ENCODE measurements around the gene ZFP1. TPM values are rescaled to one million over a fixed set of nuclear protein-coding genes. Genes with fewer than 3 reads are reported as not detected.

Gene ZFP1
- 10 to 100 TPM in 3 of 6 donors, 1 to 10 TPM in 3; 6.5 to 19.3 (median 10.0) TPM for polyA plus RNA-seq (ENCODE audit: low read depth in 6 of 6)

DNA sequence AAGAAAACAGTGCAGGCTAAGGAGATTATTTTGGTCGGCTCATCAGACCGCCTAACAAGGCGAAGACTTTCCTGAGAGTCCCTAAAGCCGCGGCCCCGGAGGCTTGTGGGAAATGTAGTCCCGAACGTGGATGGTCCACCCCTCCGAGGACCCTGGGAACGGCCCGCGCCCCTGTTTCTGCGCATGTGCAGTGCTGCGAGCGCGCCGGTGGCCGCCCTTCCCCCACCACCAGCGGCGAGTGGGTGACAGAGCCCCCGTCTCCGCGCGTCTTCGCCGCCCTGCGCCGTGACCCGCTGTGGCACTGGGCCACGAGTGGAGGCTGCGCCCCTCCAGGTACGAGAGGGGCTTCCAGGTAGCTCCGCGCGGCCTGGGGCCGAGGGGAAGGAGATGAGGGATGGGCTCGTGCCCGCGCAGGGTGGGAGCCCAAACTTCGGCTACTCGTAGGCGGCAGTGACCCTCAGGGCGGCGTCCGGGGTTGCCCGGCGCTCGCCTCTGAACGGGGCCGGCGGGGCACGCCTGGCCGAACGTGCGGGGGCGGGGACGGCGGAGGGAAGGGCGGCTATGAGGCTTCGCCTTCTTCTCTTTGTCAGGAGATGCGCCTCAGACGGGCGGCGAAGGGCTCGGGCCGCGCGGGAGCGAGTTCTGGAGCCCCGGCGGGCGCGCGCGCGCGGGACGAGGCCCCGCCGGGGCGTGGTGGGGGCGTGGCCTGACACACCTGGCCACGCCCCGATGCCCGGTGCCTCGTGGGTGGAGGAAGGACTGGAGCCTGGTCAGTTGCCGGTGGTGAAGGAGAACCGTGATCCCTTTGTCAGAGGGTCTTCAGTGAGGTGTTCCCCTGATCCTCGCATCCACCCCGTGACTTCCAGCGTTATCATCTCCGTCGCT, at the start of gene ZFP1:
Gene ZFP1, plus strand, starts transcription at position 214 of the 885 bp plus-strand sequence. CDS start 4,428 bp downstream, outside the sequence.
- peak; percentile 86 for ATAC-seq (ENCODE audit: low read depth in 2 of 2)
- Mint-ChIP-seq H3K9me3 (peaks cover 12 to 20% (median 16%) of the 10 kb centered on the region in 7 donors), H3K27me3 (no peaks in the 10 kb centered on the region), H3K4me3 (peak within 1 kb of the TSS; percentile 82 to 95 (median 88)), H3K36me3 (peaks cover 23 to 36% of the 10 kb centered on the region in 2 donors), H3K4me1 (peaks cover 9 to 18% (median 14%) of the 10 kb centered on the region in 3 donors), H3K27ac (peak within 1 kb of the TSS; percentile 66 to 92 (median 86))
- peak; percentile 95 for DNase-seq

DNA sequence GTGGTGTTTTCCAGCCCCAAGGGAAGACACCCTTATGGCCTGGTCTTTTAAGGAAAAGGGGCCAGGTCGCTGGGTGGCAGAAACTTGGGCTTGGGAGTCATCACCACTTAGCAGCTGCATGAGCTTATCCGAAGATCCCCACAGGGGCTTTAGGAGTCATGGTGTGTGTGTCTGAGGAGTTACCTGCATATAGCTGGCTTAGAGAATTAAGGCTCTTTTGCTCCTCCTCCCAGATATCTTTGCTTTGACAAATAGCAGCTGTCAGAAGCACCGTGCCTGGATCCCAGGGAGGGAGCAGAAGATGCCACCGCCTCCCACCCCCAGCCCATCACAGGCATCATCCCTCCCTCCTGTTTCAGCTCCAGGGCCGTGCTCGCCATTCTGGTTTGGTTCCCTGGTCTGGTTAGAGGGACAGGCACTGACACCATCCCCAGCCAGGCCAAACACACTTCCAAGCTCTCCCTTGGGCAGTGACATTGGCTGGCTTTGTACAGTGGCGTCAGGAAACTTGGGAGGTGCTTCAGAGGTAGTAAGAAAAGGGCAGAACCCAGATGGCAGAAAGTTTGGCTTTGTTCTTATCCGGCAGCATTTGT, 49.2 kb upstream of the ZFP1 start:
- H3K9me3 Mint-ChIP-seq, result peaks cover 0 to 3% (median 3%) of the 10 kb centered on the region in 7 donors
- peaks cover 5 to 18% (median 17%) of the 10 kb centered on the region in 3 donors for H3K4me1 Mint-ChIP-seq
- H3K36me3 Mint-ChIP-seq, result peaks cover 3 to 4% of the 10 kb centered on the region in 2 donors
- peak overlapping the region in 1 of 6 donors; percentile 34 for H3K27ac Mint-ChIP-seq
- ATAC-seq (ENCODE audit: low read depth in 2 of 2), result no peak
- H3K27me3 Mint-ChIP-seq, result peaks cover 45 to 55% (median 49%) of the 10 kb centered on the region in 3 donors
- DNase-seq, result no peak
- no peak overlapping the region for H3K4me3 Mint-ChIP-seq

DNA sequence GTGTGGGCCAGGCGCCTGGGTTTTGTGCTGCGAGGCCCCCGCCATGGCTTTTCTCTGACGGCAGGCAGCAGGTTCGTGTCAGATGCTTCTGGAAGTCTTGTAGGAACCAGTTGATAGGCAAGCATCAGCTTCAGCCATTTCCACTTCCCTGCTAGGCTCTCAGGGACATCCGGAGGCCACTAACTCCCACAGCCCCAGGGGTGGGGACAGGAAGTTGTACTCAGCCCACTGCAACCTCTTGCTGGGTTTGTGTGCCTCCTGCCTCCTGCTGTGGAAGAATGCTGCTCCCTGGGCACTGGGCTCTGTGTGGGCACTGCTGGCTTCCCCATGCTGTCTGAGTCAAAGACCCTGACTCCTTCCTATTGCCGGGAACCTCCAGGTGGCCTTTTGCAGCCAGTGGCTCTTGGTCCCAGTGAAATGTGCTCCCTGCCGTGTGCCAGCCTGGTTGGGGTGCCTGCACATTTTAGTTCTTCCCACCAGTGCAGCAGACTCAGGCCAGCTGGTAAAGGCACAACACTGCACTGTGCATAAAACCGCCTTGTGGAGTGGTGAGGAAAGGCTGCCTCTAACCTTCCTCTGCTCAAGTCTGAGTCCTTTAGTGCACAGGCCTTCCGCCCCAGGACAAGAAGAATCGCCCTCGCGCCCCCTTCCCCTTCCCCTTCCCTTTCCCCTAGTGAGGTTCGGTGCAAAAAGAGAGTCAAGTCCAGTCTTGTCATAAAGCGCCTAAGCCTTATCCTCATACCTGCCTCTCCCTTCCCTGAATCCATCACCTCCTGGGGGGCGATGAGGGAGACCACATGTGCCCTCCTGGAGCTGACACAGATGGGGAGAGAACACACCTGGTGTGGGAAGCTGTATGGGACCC, 48.4 kb upstream of the ZFP1 start:
- DNase-seq (no peak), ATAC-seq (ENCODE audit: low read depth in 2 of 2) (no peak)
- peaks cover 0 to 7% (median 4%) of the 10 kb centered on the region in 7 donors for H3K9me3 Mint-ChIP-seq
- H3K27me3 Mint-ChIP-seq, result peaks cover 48 to 57% (median 56%) of the 10 kb centered on the region in 3 donors
- peaks cover 6 to 10% of the 10 kb centered on the region in 2 donors for H3K36me3 Mint-ChIP-seq
- H3K4me3 Mint-ChIP-seq, result peak overlapping the region in 1 of 8 donors; percentile 33
- peak overlapping the region in 2 of 6 donors; percentile 25 to 42 for H3K27ac Mint-ChIP-seq
- H3K4me1 Mint-ChIP-seq, result peaks cover 5 to 23% (median 17%) of the 10 kb centered on the region in 3 donors

DNA sequence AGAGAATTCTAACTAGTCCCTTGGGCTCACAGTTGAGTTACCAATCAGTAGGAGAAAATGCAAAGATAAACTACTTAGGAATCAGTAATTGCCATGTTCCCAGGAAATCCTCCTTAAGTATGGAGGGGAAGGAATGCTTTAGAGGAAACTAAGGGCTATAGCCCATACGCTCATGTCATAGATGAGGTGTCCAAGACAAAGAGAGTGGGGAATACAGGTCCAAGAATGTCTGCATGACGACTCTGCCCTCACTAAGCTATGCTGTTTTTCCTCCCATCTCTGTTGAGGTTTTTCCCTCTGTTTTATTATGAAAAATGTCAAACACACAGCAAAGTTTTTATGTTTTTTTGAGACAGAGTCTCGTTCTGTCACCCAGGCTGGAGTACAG, 47.7 kb upstream of the ZFP1 start:
- peaks cover 10 to 29% (median 21%) of the 10 kb centered on the region in 3 donors for H3K4me1 Mint-ChIP-seq
- peaks cover 6 to 10% of the 10 kb centered on the region in 2 donors for H3K36me3 Mint-ChIP-seq
- DNase-seq (no peak), ATAC-seq (ENCODE audit: low read depth in 2 of 2) (no peak)
- no peak overlapping the region for H3K27ac Mint-ChIP-seq
- peaks cover 0 to 7% (median 4%) of the 10 kb centered on the region in 7 donors for H3K9me3 Mint-ChIP-seq
- no peak overlapping the region for H3K4me3 Mint-ChIP-seq
- peaks cover 48 to 63% (median 61%) of the 10 kb centered on the region in 3 donors for H3K27me3 Mint-ChIP-seq

DNA sequence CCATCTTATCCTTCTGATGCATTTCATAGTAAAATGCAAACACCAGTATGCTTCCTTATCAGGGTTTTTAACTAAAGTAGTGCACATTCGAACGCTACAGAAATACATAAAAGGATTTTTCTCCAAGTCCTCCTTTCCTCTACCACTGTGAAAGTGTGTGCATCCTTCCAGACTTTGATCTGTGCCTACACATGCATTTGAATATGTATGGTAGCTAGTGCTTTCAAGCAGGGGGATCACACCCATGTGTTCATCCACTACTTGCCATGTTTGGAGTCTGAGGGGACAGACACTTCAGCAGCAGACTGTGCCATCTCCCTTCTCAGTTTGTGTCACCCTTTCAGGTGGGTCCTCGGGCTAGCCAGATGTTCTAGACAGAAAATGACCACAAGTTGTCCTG, 46.7 kb upstream of the ZFP1 start:
- no peak overlapping the region for H3K27ac Mint-ChIP-seq

DNA sequence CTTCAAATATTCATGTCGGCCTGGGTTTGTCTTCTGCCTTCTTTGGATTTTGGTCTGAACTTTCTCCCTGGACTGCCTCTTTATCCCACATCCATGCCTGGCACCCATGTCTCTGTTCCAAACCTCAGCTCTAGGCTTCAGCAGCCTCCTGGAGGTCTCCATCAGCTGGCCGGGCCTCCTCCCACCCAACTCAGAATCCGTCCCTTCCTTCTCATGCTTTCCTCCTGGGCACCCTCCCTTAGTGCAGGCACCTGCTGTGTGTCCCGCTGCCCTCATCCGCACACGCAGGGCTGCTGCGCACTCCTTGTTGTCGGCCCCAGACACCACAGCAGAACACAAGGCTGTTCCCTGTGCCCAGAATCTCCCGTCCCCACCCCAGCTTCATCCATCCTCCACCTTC, 45.7 kb upstream of the ZFP1 start:
- Mint-ChIP-seq H3K36me3 (peaks cover 6 to 10% of the 10 kb centered on the region in 2 donors), H3K4me3 (no peak overlapping the region), H3K27ac (no peak overlapping the region), H3K9me3 (peaks cover 0 to 7% (median 4%) of the 10 kb centered on the region in 7 donors), H3K27me3 (peaks cover 61 to 73% (median 71%) of the 10 kb centered on the region in 3 donors), H3K4me1 (peaks cover 13 to 33% (median 24%) of the 10 kb centered on the region in 3 donors)
- DNase-seq (no peak), ATAC-seq (ENCODE audit: low read depth in 2 of 2) (no peak)

More for the DNA sequence above, 46.7 kb upstream of the ZFP1 start:
- Mint-ChIP-seq H3K36me3 (peaks cover 6 to 10% of the 10 kb centered on the region in 2 donors), H3K4me3 (no peak overlapping the region), H3K27me3 (peaks cover 52 to 71% (median 64%) of the 10 kb centered on the region in 3 donors), H3K4me1 (peaks cover 10 to 33% (median 24%) of the 10 kb centered on the region in 3 donors), H3K9me3 (peaks cover 0 to 7% (median 4%) of the 10 kb centered on the region in 7 donors)
- ATAC-seq (ENCODE audit: low read depth in 2 of 2), result no peak
- no peak for DNase-seq

DNA sequence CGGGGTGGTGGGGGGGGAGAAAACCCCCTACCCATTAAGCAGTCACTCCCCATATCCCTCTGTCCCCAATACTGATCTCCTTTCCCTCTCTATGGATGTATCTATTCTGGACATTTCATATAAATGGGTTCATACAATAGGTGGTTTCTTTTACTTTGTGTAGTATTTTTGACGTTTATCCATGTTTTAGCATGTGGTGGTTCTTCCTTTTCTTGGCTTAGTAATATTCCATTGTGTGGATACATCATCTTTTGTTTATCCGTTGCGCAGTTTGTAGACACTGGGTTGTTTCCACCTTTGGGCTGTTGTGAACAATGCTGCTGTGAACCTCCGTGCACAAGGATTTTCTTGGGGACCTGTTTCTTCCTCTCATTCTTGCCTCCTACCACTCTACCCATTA, 44.3 kb upstream of the ZFP1 start:
- Mint-ChIP-seq H3K9me3 (peaks cover 0 to 7% (median 4%) of the 10 kb centered on the region in 7 donors), H3K27me3 (peaks cover 74 to 80% (median 75%) of the 10 kb centered on the region in 3 donors), H3K36me3 (peaks cover 6 to 10% of the 10 kb centered on the region in 2 donors), H3K4me3 (no peak overlapping the region), H3K4me1 (peaks cover 18 to 30% (median 30%) of the 10 kb centered on the region in 3 donors), H3K27ac (peak overlapping the region in 1 of 6 donors; percentile 39)
- DNase-seq, result no peak
- ATAC-seq (ENCODE audit: low read depth in 2 of 2), result no peak

DNA sequence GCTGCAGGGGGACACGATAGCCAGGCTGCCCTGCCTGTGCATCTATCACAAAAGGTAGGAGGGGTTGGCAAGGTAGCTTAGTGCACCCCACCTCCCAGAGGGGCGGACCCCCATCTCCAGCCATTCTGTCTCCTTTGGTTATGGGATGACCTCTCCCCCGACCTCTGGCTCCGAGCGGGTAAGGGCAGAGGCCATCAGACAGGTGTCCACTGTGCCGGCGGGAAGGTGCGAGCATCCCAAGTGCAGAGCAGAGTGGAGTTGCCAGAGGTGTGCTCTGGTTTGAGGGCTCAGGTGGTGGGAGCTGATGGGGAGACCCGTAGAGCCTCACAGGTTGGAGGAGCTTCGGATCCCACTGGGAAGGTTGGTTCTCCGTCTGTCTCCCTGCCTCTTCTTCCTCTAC, 43.5 kb upstream of the ZFP1 start:
- no peak overlapping the region for H3K27ac Mint-ChIP-seq
- peaks cover 27 to 32% (median 32%) of the 10 kb centered on the region in 3 donors for H3K4me1 Mint-ChIP-seq

DNA sequence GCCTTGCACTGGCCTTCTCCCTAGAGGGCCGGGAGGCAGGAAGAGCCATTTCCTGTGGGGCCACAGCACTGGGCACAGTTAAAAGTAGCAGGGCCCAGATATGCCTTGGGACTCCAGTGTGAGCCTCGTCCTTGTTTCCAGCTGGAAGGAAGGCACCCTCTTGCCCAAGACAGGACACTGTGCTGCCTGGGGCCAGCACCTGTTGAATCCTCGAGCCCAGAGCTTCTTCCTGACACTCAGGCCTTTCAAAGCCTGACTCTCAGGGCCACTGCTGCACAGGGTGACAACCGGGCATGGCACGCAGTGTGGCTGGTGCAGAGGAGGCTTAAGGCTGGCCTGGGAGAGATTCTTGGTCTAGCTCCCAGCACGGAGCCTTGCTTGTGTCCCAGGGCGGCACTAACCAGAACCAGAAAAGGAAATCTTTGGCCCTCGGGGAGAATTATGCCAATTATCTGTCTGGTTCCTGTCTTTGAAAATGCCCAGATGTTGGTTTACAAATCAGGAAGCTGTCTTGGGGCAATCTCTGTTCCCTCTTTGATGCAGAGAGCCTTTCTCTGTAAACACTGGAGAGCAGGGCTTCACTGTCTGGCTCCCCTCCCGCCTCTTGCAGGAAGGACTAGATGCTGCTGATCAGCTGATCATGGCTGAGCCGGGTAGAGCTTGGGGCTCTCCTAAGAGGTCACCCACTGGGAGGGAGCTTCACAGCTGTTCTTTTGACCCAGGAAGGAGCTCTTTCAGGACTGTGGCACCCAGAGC, 42.8 kb upstream of the ZFP1 start:
- Mint-ChIP-seq H3K4me1 (peaks cover 28 to 33% (median 32%) of the 10 kb centered on the region in 3 donors), H3K36me3 (peaks cover 6 to 10% of the 10 kb centered on the region in 2 donors), H3K9me3 (peaks cover 0 to 7% (median 4%) of the 10 kb centered on the region in 7 donors), H3K27ac (peak overlapping the region in 1 of 6 donors; percentile 15), H3K4me3 (no peak overlapping the region), H3K27me3 (peaks cover 82 to 90% (median 84%) of the 10 kb centered on the region in 3 donors)
- DNase-seq (no peak), ATAC-seq (ENCODE audit: low read depth in 2 of 2) (peak; percentile 22 to 48)

More for the DNA sequence above, 43.5 kb upstream of the ZFP1 start:
- no peak for ATAC-seq (ENCODE audit: low read depth in 2 of 2)
- DNase-seq, result no peak
- H3K9me3 Mint-ChIP-seq, result peaks cover 0 to 7% (median 4%) of the 10 kb centered on the region in 7 donors
- peaks cover 6 to 10% of the 10 kb centered on the region in 2 donors for H3K36me3 Mint-ChIP-seq
- no peak overlapping the region for H3K4me3 Mint-ChIP-seq
- peaks cover 77 to 84% (median 84%) of the 10 kb centered on the region in 3 donors for H3K27me3 Mint-ChIP-seq

DNA sequence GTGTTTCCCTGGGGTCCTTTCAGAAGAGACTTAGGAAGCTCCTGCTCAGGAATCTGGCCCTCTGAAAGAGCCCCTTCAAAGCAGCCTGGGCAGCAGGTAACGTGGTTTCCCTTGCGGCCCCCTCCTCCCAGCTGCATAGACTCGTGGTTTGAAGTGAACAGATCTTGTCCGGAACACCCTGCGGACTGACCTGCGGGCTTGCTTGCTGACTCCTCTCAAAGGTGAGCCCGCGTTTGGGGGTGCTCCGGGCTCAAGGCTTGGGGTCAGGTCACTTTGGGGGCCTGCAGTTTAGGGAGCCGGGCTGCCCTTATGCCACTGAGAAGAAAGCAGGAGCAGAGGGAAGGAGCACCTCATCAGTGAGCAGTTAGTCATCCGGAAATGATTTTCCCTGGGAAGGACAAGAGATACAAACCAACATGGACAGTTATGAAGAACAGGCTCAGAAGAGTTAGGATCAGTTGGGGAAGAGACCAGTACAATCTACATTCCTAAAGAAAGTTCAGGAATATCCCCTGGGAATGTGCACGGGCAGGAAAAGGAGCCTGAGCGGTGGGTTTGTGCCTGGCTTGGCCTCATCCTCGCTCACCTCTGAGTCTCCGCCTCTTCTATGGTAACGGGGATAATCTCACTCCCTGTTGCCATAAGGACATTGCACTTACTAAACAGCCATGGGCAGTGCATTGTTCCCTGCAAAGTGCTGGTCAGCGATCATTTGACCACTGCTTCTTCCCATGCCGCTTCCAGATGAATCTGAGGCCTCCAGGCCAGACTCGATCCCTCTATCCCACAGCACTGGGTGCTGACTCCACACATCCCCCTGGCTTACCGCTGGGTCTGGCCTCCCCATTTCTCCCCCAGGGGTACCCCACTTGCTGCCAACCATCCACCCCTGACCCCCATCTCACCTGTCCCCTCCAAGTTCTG, 41.7 kb upstream of the ZFP1 start:
- peaks cover 84 to 97% (median 91%) of the 10 kb centered on the region in 3 donors for H3K27me3 Mint-ChIP-seq
- H3K36me3 Mint-ChIP-seq, result peaks cover 6 to 10% of the 10 kb centered on the region in 2 donors
- ATAC-seq (ENCODE audit: low read depth in 2 of 2) (no peak), DNase-seq (no peak)
- peaks cover 33 to 45% (median 43%) of the 10 kb centered on the region in 3 donors for H3K4me1 Mint-ChIP-seq
- no peak overlapping the region for H3K4me3 Mint-ChIP-seq
- peaks cover 0 to 7% (median 4%) of the 10 kb centered on the region in 7 donors for H3K9me3 Mint-ChIP-seq
- H3K27ac Mint-ChIP-seq, result no peak overlapping the region

DNA sequence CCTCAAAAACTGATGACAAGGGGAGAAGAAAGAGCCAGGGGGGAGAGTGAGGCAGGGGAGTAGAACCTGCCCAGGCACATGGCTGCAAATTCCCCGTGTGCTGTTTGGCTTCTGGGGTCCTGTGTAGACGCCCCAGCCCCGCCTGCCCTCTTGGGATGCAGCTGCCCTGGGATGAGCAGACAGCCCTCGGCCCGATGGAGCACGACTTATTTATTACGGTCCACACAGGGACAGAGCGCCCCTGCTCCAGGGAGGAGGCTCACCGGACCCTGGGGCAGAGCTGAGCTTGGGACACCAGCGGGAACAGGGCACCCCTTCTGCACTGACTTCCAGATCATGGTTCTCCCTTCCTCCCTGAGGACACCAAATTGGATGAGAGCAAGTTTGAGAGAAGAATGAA, 40.8 kb upstream of the ZFP1 start:
- Mint-ChIP-seq H3K4me1 (peaks cover 33 to 50% (median 46%) of the 10 kb centered on the region in 3 donors), H3K27me3 (peaks cover 79 to 97% (median 92%) of the 10 kb centered on the region in 3 donors)
- ATAC-seq (ENCODE audit: low read depth in 2 of 2), result no peak

More for the DNA sequence above, 40.8 kb upstream of the ZFP1 start:
- no peak overlapping the region for H3K27ac Mint-ChIP-seq
- H3K36me3 Mint-ChIP-seq, result peaks cover 6 to 10% of the 10 kb centered on the region in 2 donors
- H3K4me3 Mint-ChIP-seq, result no peak overlapping the region
- DNase-seq, result no peak
- peaks cover 0 to 7% (median 4%) of the 10 kb centered on the region in 7 donors for H3K9me3 Mint-ChIP-seq
